ENCODE results near the gene TXNDC11. TPM values are rescaled to one million over a fixed set of nuclear protein-coding genes. Genes with fewer than 3 reads are reported as not detected.

Gene TXNDC11
- 37.1 and 42.5 TPM in 2 replicates for total RNA-seq
- 66.0 and 66.8 TPM in 2 replicates for polyA plus RNA-seq
- 61.3 and 68.5 TPM in 2 replicates for polyA plus RNA-seq (2011; cell fraction: cytosol; rRNA removed)
- polyA plus RNA-seq (2011; cell fraction: nucleus; rRNA removed) = 56.8 and 58.5 TPM in 2 replicates
- 34.4 TPM in 2 replicates for polyA plus RNA-seq (2012)
- 51.6 and 56.2 TPM in 2 replicates for polyA minus RNA-seq
- polyA minus RNA-seq (2011; cell fraction: cytosol; rRNA and poly(A)+ RNA removed) = 26.4 TPM
- polyA minus RNA-seq (2011; cell fraction: nucleus; rRNA and poly(A)+ RNA removed) = 30.8 and 31.3 TPM in 2 replicates
- Bru-seq, nascent RNA = percentile 87 among the genes with signal in this experiment
- percentile 69 among the genes with signal in this experiment for BruChase-seq, experiment 1, labeled RNA remaining after a 6-hour chase
- BruChase-seq, experiment 2, labeled RNA remaining after a 2-hour chase = percentile 72 among the genes with signal in this experiment
- long read RNA-seq, transcript TXNDC11-201 (12 exons, 3,140 nt) = major isoform, 82 of 128 reads
- long read RNA-seq, partial matches to known transcripts = 7 of 128 reads
- long read RNA-seq, other reads (novel, unspliced or antisense) = 38 of 128 reads

GRCh38 chr16:11742536-11743307 is at the start of gene TXNDC11:
Gene TXNDC11, minus strand, starts transcription at chr16:11742857. Its CDS starts 127 bp downstream, at chr16:11742730.
- POLR2A ChIA-PET = interaction anchor here (0.6 to 1.7 kb wide), 3 partner anchors 33 to 159 kb away, joined by 3 to 5 read pairs (median 3); no protein-coding TSS in a partner anchor
- dilution Hi-C loops (cut with MboI; ENCODE audit: extremely low pct_ligation_motif_present, low sequenced_read_pairs) = no loop called here
- Histone ChIP-seq H3K4me3 (replicated peaks in 1 of 3; ENCODE audit: insufficient read depth in 1 of 3, low read depth in 1 of 3, low read length in 3 of 3) (peak within 1 kb of the TSS; percentile 91 to 93 (median 91)), H3K4me2 (ENCODE audit: insufficient read depth, low read length) (peak within 1 kb of the TSS; percentile 92), H3K9me1 (replicated peaks; ENCODE audit: control insufficient read depth, extremely low read depth, insufficient read depth, low read length) (no peaks in the 10 kb centered on the region), H3K9ac (replicated peaks; ENCODE audit: extremely low read depth, insufficient read depth, low read length) (peak within 1 kb of the TSS; percentile 88), H3K36me3 (ENCODE audit: control insufficient read depth in 2 of 2, extremely low read depth in 1 of 2, insufficient read depth in 2 of 2, low read length in 2 of 2) (peaks cover 0 to 3% of the 10 kb centered on the region in 2 experiments), H3K4me1 (ENCODE audit: control insufficient read depth, extremely low read depth, insufficient read depth, low read length) (peaks cover 22% of the 10 kb centered on the region), H2AFZ (ENCODE audit: low read depth, low read length) (peak within 1 kb of the TSS; percentile 87), H3K79me2 (ENCODE audit: control insufficient read depth, insufficient read depth, low read length) (peaks cover 45% of the 10 kb centered on the region), H3K27ac (ENCODE audit: insufficient read depth, low read depth, low read length) (peak within 1 kb of the TSS; percentile 85), H4K20me1 (replicated peaks; ENCODE audit: control insufficient read depth, extremely low read depth, insufficient read depth, low read length) (peaks cover 7% of the 10 kb centered on the region), H3K27me3 (ENCODE audit: control insufficient read depth in 2 of 2, insufficient read depth in 2 of 2, low read length in 2 of 2) (no peaks in the 10 kb centered on the region), H3K9me3 (replicated peaks; ENCODE audit: control insufficient read depth, insufficient read depth, low read length) (no peaks in the 10 kb centered on the region)
- TF ChIP-seq FOS (IDR thresholded peaks at IDR 0.05; ENCODE audit: borderline replicate concordance, insufficient read depth, low read length) (no peak), CTCF (IDR thresholded peaks at IDR 0.05; ENCODE audit: extremely low read depth in 1 of 2, insufficient read depth in 1 of 2, low read depth in 1 of 2, low read length in 2 of 2) (no peak), MYC (IDR thresholded peaks at IDR 0.05; ENCODE audit: low read depth, low read length) (no peak), POLR2AphosphoS5 (IDR thresholded peaks at IDR 0.05; ENCODE audit: insufficient read depth, low read depth, low read length) (peak; percentile 92), JUN (IDR thresholded peaks at IDR 0.05; ENCODE audit: borderline replicate concordance, insufficient read depth, insufficient read length, low read depth) (no peak), MAX (IDR thresholded peaks at IDR 0.05; ENCODE audit: insufficient read depth, insufficient read length) (peak; percentile 31), POLR2A (IDR thresholded peaks at IDR 0.05; ENCODE audit: low read depth, low read length) (peak; percentile 84), GATA2 (IDR thresholded peaks at IDR 0.05; ENCODE audit: insufficient read depth, insufficient read length, low read depth, low read length) (no peak)
- intact Hi-C loops (cut with micrococcal nuclease) = loop anchor here (1.0 to 5.0 kb wide), 5 partner anchors 40 to 235 kb away; partner anchors contain the start of genes RSL1D1, SNX29 and ZC3H7A
- peak; percentile 99 for DNase-seq (ENCODE audit: low read depth, low spot score)
- CTCF ChIA-PET = interaction anchor here (0.6 to 2.5 kb wide), 9 partner anchors 9 to 347 kb away, joined by 3 to 11 read pairs (median 4); partner anchors contain the start of gene ZC3H7A
- no TSS peak for BruUV-seq (replicated peaks)
- peak; percentile 78 for FAIRE-seq

Measured in endothelial cell of umbilical vein (primary cell).